Epidermal melanocyte (primary cell): Measurements from ENCODE around the gene NBPF1.
"Not testable (repeated sequence)": the region's sequence is repeated elsewhere in the genome, so short reads cannot be mapped to it uniquely, and the experiment has no call there.

Experiments
- DNase-seq: peaks from one replicate; pipeline ENCODE4 v3.0.0; 2011; ENCODE audit warnings: low spot score; ENCODE audit not compliant: insufficient read length

Gene NBPF1

DNA sequence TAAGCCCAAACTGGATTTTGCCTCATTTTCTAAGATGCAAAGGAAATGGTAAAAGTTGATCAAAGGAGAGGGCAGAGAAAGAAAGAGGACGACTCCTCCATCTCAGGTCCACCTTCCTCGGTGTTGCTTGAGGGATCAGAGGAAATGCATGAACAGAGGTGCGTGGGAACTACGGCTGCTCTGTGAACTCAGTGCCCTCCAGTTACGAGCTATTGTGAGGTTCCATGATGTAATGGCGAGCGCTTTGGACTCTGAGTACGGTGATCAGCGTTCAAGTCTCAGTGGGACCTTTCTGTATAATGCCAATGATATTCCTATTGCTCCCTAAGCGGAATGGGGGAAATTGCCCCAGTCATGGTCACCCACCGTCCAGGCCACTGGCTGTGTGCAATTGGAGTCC is 60.1 kb downstream of the NBPF1 start:
- not testable (repeated sequence) for DNase-seq

DNA sequence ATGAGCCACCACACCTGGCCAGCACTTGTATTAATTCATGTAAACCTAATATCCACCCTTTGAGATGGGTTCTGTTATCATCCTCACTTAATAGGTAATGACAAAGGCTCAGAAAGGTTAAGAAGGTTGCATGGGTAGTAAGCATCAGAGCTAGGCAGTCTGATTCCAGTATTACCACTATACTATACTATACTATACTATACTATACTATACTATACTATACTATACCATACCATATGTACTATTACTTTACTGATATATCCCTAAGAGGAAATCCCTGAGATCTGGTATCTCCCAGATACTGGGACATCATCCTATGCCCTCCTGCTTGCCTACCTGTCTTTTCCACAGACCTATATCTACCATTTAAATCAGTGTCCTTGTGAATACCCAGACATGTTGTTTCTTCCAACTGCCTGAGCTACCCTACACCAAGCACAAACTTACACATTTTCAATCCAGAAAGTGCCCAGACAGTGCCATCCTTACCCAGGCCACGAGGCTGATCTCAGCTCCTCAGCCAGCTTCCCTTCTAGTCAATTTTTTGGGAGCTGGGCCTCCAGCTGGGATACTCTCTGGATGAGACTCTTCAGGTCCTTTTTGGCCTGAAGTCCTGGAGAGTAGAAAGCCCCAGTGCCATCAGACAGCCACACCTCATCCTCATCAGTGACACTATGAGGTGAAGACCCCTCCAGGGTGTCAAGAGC is 63.0 kb downstream of the NBPF1 start:
- DNase-seq = not testable (repeated sequence)

DNA sequence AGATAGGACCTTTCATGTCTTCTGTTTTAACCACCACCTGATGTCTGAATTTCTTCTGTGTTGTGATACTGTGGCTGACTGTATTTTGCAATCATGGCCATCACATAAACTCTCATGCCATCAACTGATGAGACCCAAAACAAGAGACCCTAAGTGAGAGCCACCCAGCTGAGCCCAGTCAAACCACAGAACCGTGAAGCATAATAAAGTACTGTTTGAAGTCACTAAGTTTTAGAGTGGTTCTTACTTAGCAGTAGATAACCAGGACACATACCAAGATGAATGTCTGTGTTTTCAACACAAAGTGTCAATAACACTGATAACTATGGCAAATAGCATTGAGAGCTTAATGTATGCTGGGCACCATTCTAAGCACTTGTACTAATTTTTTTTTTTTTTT is 63.8 kb downstream of the NBPF1 start:
- DNase-seq = not testable (repeated sequence)

DNA sequence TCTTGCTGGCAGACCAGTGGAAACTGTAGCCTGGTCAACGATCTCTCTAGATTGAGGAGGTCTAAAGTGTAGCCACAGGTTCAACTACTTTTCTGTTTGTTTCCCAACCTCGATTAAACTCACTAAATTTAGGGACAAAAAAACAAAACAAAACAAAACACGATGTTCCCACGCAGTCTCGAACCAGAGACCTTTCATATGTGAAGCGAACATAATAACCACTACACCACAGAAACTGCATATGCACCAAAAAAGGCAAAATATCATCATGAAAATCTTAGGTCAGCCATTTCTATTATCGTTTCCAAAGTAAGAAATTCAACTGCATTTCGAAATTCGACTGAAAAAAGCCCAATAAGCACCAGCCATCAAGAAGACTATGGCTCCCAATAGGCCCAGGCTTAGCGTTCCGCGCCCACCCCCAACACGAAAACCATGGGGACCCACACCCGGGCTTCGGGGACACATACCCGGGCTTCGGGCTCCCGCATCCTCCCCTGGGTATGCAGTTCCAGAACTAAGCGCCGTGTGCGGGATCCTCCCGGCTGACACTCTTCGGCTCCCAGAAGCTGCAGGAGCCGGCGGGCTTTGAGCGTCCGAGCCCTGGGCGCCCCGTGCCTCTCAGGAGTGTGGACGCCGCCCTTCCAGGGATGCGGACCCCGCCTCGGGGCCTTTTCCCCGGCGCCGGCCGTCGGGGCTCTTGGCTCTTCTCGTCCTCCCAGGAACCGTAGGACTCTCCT is 65.7 kb downstream of the NBPF1 start:
- DNase-seq = not testable (repeated sequence)

DNA sequence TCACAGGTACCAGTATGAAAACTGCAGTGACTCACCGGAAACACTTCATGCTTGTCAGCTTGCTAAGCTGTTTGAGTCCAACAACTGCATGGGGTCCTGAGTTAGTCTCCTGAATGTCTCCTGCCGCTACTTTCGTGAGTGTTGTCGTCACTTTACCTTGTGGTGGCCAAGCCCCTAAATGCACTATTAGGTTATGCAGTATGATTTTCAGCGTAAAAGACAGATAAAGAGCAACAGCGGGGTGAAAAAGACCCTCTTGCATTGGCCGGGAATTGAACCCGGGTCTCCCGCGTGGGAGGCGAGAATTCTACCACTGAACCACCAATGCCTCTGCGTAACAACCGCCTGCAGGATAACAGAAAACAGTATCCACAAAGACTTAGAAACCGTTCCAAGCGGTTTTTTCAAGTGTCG is 67.7 kb downstream of the NBPF1 start:
- DNase-seq = not testable (repeated sequence)

DNA sequence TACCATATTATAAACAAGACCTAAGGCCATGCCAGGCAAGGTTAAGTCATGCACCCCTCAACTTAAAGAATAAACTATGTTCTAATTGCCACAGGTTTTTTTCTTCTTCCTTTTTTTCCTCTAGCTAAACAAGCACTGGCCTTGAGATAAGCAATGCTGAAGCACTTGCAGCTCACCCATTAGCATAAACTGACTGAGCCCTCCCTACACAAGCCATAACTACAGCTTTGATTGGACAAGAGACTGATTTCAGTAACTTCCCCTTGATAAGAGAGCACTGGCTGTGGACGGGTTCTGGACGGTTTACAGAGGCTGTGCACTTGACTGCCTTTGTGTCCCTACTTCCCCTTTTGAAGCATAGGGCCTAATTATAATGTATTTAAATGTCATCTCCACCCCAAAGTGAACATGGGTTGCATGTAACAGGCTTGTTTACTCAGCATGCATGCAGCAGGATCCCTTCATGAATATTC is 72.9 kb downstream of the NBPF1 start:
- DNase-seq = not testable (repeated sequence)

DNA sequence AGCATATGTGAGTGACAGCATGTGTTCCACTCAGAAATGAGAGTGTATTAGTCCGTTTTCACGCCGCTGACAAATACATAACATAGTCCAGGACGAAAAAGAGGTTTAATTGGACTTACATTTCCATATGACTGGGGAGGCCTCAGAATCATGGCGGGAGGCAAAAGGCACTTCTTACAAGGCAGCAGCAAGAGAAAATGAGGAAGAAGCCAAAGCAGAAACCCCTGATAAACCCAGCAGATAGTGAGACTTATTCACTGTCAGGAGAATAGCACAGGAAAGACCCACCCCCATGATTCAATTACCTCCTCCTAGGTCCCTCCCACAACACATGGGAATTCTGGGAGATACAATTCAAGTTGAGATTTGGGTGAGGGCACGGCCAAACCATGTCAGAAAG is 75.8 kb downstream of the NBPF1 start:
- DNase-seq = not testable (repeated sequence)

DNA sequence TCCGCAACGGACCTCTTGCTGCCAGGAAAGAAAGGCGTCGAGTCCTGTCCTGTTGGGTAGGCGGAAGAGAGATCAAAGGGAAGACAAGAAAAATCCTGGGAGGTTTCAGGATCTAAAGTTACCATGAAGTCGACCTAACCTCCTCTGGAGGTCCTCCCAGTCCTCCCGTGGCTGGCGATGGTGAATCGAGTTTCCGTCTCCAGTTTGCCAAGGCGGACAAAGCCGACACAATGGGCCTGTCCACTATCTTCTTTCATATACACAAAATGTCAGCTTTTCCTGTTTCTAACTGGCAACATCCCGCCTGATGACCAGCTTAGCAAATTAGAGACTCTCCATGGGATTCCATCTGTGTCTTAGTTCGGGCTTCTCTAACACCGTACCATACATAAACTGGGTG is 76.6 kb downstream of the NBPF1 start:
- DNase-seq = not testable (repeated sequence)

DNA sequence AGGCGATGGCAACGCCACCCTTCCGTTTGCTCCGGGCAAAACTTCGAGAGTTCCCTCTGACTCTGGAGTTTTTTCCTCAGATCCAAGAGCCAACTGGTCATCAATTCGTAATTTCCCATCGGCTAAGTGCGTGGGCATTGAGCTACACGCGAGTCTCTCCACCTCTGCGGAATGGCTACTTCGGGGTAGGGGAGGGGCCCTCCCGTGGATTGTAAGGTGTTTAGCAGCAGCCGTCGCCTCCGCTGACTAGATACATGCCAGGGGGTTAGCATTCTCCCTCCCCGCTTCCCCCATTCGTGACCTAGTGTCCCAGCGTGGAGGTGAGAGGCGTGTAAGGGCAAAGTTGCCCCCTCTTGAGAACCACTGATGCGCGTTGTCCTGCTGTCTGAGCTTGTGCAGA is 77.5 kb downstream of the NBPF1 start:
- DNase-seq = not testable (repeated sequence)

DNA sequence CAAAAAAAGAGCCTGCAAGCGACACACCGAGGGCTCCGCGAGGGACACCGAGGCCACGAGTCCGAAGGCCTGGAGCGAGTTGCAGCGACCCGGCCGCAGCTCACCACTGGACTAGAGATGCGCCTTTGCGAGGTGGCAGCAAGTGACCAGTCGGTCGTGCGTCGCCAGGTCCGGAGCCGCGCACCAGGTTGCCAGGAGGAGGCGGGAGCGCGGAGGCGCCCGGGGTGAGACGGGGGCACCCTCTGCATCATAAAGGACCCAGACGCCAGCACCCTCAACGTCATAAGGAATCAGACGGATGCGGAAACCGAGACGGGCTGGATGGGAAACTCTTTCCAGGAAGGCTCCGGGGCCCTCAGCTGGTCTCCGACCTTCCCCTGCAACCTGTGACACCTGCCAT is 77.9 kb downstream of the NBPF1 start:
- DNase-seq = not testable (repeated sequence)

DNA sequence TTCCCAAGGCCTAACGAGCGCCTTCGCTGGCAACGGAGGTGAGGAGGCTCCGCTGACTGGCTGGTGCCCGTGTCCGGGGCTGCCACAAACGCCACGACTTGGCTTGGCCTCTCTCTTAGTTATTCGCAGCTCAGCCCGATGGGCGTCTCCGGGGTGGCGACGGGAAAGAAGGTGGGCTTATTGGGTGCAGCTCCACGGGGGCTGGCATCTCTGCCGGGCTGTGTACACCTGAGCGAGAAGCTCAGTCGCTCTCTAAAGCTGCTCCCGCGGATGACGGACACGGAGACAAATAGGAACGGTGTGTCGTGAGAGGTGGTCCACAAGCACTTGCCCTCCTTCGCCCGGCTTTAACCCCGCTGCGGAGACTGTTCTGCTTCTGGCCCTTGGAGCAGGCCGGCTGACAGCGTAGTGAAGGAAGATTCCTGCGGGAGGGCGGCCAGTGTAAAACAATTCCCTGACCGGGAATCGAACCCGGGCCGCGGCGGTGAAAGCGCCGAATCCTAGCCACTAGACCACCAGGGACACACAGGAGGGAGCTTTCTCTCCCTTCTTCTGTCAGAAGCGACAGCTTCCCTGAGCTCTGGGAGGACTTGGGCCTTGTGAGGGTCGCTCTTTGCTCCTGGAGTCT is 78.4 kb downstream of the NBPF1 start:
- DNase-seq = not testable (repeated sequence)

DNA sequence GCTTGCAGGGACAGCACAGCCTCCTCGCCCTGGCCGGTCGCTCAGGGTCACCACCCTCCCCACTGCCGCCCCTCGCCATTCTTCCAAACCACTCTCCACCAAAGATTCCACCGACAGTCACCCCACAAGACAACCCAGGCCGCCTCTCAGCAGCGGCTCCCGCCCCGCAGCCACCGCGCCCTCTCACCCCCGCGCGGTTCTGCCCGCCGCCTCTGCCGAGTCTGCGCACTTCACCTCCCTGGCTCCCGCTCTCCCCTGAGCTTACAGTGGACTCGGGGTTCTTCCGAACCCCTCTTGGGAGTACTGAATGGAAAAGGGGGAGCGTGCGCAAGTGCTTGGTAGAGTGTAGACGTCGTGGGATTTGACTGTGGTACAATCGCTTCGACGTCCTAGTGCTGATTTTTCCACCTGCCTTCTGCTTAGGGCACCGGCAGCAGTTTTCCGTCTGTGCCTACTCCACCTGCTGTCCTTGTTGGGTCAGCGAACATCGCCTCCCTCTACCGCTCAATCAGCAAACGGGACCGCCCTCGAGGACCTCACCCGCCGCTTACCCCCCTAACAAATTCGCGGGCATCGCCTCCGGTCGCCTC is 79.0 kb downstream of the NBPF1 start:
- not testable (repeated sequence) for DNase-seq

DNA sequence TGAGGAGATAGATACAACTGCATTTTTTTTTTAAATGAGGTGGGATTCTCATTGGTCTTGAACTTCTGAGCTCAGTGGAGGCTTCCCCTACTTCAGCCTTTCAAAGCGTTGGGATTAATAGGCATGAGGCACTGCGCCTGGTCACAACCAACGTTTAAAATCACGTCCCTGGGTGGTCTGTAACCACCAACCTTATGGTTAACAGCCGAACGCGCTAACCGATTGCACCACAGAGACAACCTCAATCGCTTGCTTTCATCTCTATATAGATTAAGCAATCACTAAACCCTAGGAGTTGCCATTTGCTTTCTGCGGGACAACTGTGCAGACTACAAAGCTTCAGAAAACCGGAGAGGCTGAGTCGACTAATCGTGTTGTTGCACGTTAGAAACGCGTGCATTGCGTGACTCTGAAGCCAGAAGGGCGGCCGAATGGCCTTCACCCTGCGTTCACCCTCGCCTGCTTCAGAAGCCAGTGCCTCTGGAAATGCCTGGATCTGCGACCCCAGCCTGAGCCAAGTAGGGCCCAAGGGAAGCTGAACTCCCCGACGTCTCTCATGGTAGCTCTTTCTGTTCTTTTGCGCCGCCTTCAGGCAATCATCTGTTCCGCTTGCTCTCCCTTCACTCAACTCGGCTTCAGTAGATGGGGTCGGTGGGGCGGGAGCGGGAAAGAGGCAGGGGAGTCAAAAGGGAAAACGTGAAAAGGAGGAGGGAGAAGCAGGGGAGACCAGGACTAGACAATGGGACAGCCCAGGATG is 81.0 kb downstream of the NBPF1 start:
- not testable (repeated sequence) for DNase-seq

DNA sequence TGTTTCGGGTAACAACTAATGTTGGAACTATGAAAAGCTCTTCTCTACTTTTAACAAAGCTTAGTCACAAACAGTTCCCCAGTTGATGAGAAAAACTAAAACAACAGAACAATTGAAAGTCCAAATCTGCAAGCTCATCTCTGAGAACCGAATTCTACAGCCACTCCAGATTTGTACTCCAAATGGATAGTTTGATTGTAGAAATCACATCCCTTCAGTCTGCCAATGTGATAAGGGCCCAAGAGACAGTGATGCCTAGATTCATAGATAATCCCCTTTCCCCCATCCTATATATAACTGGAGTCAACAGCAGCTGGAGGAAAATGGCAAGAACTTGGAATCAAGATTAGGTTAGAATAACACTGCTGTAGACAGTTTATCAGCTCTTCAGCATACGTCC is 85.0 kb downstream of the NBPF1 start:
- not testable (repeated sequence) for DNase-seq

DNA sequence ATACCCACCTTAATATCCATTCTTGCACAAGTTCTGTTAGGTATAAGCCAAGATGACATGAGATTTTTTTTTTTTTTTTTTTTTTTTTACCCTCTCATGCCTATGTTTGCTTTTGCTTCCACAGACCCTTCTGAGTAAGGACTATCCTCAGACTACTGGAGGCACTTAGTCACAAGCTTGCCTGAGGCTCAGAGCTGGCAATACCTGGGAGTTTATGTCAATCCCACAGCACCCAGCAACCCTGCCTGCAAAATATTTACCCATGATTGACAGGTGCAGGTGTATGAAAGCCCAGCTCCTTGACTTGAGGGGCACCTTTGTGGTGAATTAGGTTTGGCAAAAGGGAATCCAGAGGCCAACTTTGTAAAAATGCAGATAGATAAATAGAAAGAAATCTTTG is 87.6 kb downstream of the NBPF1 start:
- not testable (repeated sequence) for DNase-seq

DNA sequence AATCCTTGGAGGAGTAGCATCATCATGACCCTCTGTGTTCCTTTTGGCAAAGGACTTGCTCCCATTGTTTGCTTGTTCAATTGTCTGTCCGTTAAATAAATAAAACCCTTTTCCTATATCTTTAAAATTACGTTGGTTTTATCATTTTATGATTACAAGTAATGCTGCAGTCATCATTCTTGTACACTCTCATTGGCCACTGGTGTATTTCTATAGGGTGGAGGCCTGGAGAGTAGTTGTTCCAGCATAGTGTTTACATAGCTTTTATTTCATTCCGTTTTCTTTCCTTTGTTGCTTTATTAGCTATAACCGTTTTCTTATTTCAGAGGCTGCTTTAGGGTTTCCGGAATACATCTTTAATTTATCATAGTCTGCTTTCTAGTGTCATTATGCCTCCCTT is 91.7 kb downstream of the NBPF1 start:
- DNase-seq = not testable (repeated sequence)

DNA sequence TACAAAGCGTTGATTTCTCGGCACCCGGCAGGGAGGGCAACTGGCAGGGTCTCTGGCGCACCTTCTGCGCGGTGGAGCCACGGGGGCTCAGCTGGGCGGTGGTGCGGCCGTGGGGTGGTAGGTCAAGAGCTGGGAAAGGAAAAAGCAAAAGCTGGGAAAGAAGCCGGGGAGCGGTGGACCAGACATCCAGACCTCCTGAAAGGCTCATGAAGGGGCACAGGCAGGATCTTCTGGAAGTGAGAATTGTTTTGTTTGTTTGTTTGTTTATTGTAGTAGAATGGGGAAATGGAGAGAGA is 92.1 kb downstream of the NBPF1 start:
- DNase-seq = no peak

DNA sequence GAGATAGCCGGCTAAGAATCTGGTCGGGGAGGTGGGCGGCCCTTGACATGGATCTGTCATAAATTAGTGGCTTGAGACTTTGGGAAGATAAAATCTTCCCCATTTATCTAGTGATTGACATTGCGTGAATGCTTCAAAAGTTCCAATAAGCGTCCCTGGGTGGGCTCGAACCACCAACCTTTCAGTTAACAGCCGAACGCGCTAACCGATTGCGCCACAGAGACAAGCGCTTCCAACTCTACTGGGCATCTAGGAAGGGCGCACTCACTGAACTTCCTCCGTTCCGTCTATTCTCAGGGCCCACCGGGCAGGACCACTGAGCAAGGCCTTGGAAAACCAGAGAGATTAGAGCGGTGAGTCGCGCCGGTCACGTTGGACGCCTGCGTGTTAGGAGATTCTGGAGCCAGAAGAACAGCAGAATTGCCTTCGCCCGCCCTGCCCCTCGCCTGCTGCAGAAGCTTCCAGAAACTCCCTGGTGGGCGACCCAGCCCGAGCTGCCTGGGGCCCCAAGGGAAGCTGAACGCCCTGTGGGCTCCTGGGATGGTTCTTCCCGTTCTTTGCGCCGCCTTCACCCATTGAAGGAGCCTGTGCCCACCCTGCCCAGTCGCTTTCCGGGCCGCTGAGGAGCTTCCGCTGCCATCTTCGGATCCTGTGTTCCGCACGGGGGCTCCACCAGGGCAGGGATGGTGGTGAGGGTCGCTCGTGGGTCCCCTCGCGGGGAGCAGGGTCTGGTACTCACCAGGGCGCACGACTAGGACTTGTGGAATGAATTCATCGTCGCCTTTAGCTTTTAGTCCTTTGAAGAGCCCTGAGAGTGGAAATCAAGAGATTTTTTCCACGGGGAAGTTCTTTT is 92.7 kb downstream of the NBPF1 start:
- DNase-seq = not testable (repeated sequence)

DNA sequence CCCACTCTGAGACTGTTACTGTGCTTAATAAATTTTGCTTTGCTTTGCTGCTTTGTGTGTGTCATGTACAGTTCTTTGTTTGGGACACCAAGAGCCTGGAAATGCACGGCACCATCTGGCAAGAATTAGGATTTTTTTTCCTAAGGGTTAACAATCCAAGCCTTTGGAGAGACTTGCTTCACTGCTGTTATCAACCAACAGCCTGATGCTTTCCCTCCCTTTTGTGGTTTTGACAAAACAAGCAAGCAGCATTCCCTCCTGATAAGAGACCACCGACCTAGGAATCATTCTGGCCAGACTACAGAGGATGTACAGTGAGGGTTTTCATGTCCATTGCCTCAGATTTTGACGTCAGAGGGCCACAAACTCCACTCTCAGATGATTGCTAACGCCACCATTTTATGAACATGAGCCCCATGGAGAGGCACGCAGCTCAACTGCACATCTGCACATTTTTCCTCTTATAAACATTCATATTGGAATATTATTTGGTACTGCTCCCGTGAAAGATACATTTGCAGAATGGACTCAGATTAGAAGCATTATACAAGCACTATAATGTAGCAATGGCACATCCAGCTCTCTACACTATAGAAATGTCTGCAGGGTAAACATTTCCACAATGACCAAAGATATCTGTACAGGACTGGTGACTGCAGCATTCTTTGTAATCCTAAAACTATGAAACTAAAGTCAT is 94.0 kb downstream of the NBPF1 start:
- DNase-seq = not testable (repeated sequence)

DNA sequence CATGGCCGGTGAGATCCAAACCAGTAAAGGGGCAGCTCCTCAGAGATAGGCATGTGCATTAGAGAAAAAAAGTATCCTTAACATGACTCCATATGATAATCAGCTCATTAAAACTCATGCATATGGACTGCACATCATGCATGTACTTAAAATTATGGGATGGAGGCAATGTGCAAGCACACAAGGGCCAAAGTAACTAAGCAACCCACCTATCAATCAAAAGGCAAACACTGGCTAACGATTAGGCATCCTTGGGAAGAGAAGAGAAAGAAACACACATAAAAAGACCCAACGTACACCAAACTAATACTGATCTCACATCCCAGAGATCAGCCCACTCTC is 94.5 kb downstream of the NBPF1 start:
- not testable (repeated sequence) for DNase-seq
